Glomerular visceral epithelial cell (primary cell): ENCODE data around the gene SURF1.
"Not testable (repeated sequence)": the region's sequence is repeated elsewhere in the genome, so short reads cannot be mapped to it uniquely, and the experiment has no call there.

Experiments
- DNase-seq: peaks from one replicate; pipeline ENCODE4 v3.0.0-alpha.2; 2016; ENCODE audit errors: extremely low spot score

The SURF1 gene

DNA sequence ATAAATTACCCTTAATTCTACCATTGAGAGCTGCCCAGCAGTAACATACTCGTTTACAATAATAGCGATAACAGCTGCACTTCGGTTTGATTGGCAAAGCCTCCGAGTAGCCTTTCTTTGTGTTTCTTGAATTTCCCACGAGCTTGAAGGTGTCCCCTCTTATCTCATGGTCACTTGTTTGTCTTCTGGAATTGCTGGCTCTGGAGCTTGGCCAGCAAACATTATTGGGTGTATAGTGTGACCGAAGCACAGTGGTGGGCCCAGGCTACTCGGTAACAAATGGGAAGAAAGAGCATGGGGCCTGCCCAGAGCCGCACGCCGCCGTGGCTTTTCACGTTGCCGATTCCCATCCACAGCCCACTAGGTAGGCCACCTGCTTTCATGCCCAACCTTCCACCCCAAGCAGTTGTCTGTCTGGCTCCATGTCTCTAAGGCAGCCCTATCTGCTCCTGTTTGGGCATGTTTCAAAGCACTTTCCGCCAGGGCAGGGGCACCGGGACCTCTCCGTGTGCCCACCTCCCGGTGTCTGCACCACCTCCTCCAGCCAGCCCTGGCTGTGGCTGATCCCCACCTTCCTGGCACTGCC is 28.5 kb upstream of the SURF1 start:
- no peak for DNase-seq

DNA sequence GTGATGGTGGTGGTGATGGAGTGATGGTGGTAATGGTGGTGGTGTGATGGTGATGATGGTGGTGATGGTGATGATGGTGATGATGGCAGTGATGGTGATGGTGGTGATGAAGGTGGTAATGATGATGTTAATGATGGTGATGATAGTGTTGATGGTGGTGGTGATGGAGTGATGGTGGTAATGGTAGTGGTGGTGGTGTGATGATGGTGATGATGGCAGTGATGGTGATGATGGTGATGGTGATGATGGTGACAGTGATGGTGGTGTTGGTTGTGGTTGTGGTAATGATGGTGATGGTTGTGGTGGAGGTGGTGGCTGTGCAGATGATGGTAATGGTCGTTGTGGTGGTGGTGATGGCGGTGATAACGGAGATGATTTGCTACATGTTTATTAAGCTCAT is 27.2 kb upstream of the SURF1 start:
- no peak for DNase-seq

- DNase-seq, result no peak
These were observed 26.3 kb upstream of the SURF1 start for GRCh38 chr9:133382507-133383141.

DNA sequence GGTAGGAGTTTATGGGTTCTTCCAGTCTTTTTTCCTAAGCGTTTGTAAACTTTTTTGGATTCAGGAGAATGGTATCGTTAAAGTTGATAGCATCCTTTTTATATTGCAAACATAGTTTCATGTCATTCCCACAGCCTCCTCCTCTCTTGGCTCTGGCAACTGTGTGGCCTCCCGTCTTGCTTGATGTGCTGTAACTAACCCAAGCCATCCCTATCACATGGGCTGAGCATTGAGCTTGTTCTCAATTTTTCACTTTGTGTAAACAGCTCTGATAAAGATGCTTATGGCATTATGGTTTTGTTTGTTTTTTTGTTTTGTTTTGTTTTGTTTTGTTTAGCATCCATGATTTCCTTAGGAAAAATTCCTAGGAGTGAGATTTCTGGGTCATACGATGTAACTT is 24.4 kb upstream of the SURF1 start:
- DNase-seq, result no peak

DNA sequence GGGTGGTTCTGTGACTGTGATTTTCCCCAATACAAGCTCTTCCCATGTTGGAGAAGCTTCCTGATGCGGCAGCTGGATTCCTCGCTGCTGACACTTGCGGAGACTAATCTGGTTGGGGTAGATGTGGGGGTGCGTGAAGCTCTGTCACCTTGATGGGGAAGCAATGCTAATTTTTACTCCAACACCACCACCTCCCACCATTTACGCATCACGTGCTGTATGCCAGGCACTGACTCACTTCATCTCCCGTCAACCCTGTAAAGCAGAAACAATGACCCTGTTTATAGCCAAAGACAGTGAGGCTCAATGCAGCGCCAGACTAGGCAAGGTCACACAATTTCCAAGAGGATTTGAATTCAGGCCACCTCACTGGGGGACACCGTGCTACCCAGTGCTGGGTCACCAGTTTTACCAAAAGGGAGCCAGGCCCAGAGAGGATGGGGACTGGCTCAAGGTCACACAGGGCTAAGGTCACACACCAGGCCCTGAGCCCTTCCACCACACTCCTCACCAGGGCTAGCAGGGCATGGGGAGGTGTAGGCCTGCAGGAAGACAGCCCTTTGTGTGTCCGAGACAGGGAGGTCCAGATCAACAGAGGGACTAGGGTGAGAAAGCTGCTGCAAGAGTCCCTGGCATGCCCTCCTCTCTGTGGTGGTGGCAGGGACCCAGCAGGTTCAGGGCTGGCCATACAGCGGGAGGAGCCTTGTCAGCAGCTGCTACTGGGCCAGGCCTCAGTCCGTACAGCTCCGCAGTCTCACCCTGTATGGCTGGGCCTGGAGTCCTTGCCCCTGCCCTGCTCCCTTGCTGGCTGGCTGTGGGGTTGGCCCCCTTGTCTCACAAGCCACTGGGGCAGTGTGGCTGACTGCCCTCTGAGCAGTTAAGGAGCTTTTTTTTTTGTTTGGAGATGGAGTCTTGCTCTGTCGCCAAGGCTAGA is 23.1 kb upstream of the SURF1 start:
- DNase-seq, result no peak

GRCh38 chr9:133378408-133378962 is 22.2 kb upstream of the SURF1 start:
- no peak for DNase-seq

- peak; percentile 51 for DNase-seq
These were observed 21.5 kb upstream of the SURF1 start for GRCh38 chr9:133377721-133378216.

- not testable (repeated sequence) for DNase-seq
These were observed 21.0 kb upstream of the SURF1 start for GRCh38 chr9:133377280-133377679.

GRCh38 chr9:133375724-133376654 is 19.7 kb upstream of the SURF1 start, which contains the start of the genes STKLD1 and SURF4:
STKLD1 (plus strand) TSS chr9:133376366; CDS start chr9:133376474, 108 bp downstream.
SURF4 (minus strand) TSS chr9:133376060; CDS start chr9:133375969, 91 bp downstream.
- peak; percentile 98 for DNase-seq

DNA sequence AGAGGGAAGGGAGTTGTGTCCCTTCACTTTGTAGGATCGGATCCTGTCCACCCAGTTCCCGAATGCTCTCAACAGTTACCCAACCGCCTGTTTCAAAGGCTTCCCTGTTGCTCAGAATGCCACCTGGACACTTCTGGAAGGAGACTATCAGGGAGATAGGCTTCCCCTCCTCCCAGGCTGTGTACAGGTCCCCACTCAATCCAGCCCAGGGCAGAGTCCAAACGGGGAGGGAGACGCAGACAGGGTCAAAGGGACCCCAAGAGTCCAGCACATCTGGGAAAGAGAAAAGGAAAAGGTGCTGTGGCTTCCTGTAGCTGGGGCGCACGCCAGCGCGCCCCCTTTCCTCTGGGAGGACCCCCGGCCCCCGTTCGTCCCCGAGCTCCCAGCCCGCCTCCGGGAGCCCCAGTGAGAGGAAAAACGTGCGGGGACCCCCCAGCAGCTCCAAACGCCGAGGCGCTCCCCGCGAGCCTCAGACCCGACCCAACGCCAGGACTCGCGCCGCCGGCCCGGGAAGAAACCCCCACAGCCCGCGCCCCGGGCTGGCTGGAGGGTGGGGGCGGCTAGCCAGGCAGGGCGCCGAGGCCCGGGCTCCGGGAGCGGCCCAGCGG is 18.9 kb upstream of the SURF1 start:
- peak; percentile 50 for DNase-seq

GRCh38 chr9:133374612-133375115 is 18.4 kb upstream of the SURF1 start:
- DNase-seq, result peak; percentile 35

- no peak for DNase-seq
These were observed 15.9 kb upstream of the SURF1 start for GRCh38 chr9:133372144-133372543.

GRCh38 chr9:133371261-133371711 is 15.0 kb upstream of the SURF1 start:
- DNase-seq, result no peak

GRCh38 chr9:133370685-133371084 is 14.4 kb upstream of the SURF1 start:
- DNase-seq, result no peak

- no peak for DNase-seq
These were observed 13.6 kb upstream of the SURF1 start for GRCh38 chr9:133369933-133370332.

DNA sequence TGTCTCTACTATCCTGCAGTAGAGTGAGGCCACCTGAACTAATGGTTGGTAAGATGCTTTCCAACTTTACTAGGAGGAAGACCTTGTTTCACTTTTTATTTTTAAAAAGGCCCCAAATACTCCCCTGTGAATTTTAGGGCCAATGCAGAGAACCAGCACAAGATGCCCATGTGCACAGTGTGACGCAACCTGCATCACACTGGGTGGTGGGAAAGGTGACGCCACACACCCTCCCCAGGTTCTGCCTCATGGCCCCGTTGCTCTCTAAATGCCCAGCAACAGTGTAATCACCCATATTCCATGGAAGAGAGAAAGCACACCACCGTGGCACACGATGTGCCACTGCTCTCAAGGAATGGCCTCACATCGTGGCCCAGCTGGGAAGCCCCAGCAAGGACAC is 13.1 kb upstream of the SURF1 start:
- DNase-seq, result no peak

GRCh38 chr9:133368249-133368881 is 12.1 kb upstream of the SURF1 start:
- DNase-seq, result no peak

DNA sequence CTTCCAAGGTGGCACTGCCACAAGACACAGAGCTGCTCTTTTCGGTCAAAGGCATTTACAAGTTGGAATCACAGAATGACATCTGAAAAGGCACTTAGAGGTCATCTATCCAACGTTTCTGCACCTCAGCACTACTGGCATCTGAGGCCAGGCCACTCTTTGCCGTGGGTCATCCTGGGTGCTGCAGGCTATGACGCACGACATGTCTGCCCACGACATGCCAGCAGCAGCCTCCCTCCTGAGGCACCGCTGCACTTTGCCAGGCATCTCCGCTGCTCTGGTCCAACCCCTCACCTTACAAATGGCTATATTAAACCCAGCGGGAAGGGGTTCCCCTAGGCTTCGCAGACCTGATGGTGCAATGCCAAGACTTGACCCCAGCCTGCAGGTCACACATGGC is 11.5 kb upstream of the SURF1 start:
- no peak for DNase-seq

GRCh38 chr9:133367221-133367620 is 10.9 kb upstream of the SURF1 start:
- DNase-seq, result no peak

DNA sequence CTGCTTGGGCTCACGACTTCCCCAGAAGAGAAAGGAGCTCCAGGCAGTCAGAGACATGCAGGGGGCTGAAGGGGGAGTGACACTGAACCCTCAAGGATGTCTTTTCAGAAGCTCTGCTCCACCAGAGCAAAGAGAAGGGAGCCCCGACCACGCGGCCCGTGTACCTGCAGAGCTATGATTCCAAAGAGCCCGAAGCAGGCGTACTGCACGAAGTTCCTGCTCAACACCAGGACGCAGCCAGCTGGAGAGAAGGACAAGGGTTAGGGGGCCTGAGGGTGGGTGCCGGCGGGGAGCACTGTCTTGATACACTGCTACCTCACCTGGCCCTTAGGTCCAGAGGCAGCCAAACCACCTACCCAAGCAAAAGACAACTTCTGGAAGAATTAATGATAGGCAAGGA is 10.1 kb upstream of the SURF1 start:
- DNase-seq, result no peak
